Measurements from ENCODE around the gene CNIH2.
A peak's percentile ranks its signal among the peaks of the same experiment; 100 is the strongest.

The CNIH2 gene

GRCh38 chr11:66281776-66282467 lies 3.9 kb downstream of the CNIH2 start (continued):
- TF ChIP-seq ZNF398 (tag by site-specific recombination; IDR thresholded peaks at IDR 0.05) (no peak), PRDM6 (tag by site-specific recombination; IDR thresholded peaks at IDR 0.05) (no peak), ZNF354C (tag by site-specific recombination; IDR thresholded peaks at IDR 0.05; ENCODE audit: borderline replicate concordance, low read depth) (no peak), EGR2 (tag by site-specific recombination; IDR thresholded peaks at IDR 0.05; ENCODE audit: low read depth) (no peak), HOXC10 (CRISPR knock-in tag; IDR thresholded peaks at IDR 0.05) (no peak), HOXA7 (CRISPR knock-in tag; IDR thresholded peaks at IDR 0.05; ENCODE audit: borderline replicate concordance) (no peak)

- POLR2A ChIA-PET, result interaction anchor here (0.6 to 1.6 kb wide), 4 partner anchors 8 to 771 kb away, joined by 4 to 8 read pairs (median 4); partner anchors contain the start of gene RAB1B
- no peak overlapping the region for H3K27ac ChIP-seq (ENCODE audit: extremely low read depth, low read depth, low read length)
- peaks cover 0 to 31% of the 10 kb centered on the region in 2 experiments; a peak in 1 of 3 replicates for H3K36me3 ChIP-seq (ENCODE audit: control insufficient read depth in 2 of 2, insufficient read depth in 1 of 2, low read length in 2 of 2)
- no peaks in the 10 kb centered on the region for H3K9me3 ChIP-seq (ENCODE audit: control insufficient read depth, insufficient read depth, low read depth, low read length)
- H3K4me1 ChIP-seq (ENCODE audit: control insufficient read depth, insufficient read depth, low read length), result no peaks in the 10 kb centered on the region
- H3K4me3 ChIP-seq (ENCODE audit: low read depth, low read length), result no peak overlapping the region
- CTCF ChIA-PET, result interaction anchor here (0.6 to 3.8 kb wide), 15 partner anchors 12 to 525 kb away, joined by 3 to 24 read pairs (median 4); partner anchors contain the start of gene RAB1B
- no peak for TF ChIP-seq ZNF529 (tag by site-specific recombination; IDR thresholded peaks at IDR 0.05; ENCODE audit: insufficient replicate concordance)
- TF ChIP-seq ZNF629 (tag by site-specific recombination; IDR thresholded peaks at IDR 0.05), result peak; percentile 24; the same call in 1 of the 2 replicates
- TF ChIP-seq ZNF670 (tag by site-specific recombination; IDR thresholded peaks at IDR 0.05; ENCODE audit: low read depth), result no peak
- peak; percentile 17; the same call in 1 of the 2 replicates for TF ChIP-seq GLIS2 (tag by site-specific recombination; IDR thresholded peaks at IDR 0.05)
- no peak for TF ChIP-seq ZNF133 (tag by site-specific recombination; IDR thresholded peaks at IDR 0.05)
- 0 out of 2 replicates have a peak, but pooled peaks have one; percentile 28 for TF ChIP-seq ZIC2 (tag by site-specific recombination; IDR thresholded peaks at IDR 0.05)
- peak; percentile 58; the same call in 1 of the 2 replicates for TF ChIP-seq ZBTB17 (tag by site-specific recombination; IDR thresholded peaks at IDR 0.05)
- no peak for TF ChIP-seq ZNF639 (tag by site-specific recombination; IDR thresholded peaks at IDR 0.05)
- no peak for TF ChIP-seq ZNF121 (tag by site-specific recombination; IDR thresholded peaks at IDR 0.05)
- TF ChIP-seq SP2 (tag by site-specific recombination; IDR thresholded peaks at IDR 0.05), result peak; percentile 23; the same call in 1 of the 2 replicates
- TF ChIP-seq MYNN (tag by site-specific recombination; IDR thresholded peaks at IDR 0.05; ENCODE audit: borderline replicate concordance), result peak; percentile 99
- TF ChIP-seq ZNF664 (tag by site-specific recombination; IDR thresholded peaks at IDR 0.05), result no peak
- no peak for TF ChIP-seq ZNF184 (tag by site-specific recombination; IDR thresholded peaks at IDR 0.05)
- peak; percentile 32; the same call in 1 of the 2 replicates for TF ChIP-seq ZNF600 (tag by site-specific recombination; IDR thresholded peaks at IDR 0.05)
- no peak for TF ChIP-seq ZNF214 (tag by site-specific recombination; IDR thresholded peaks at IDR 0.05; ENCODE audit: borderline replicate concordance)
- peak; percentile 32; the same call in 1 of the 2 replicates for TF ChIP-seq ZNF692 (tag by site-specific recombination; IDR thresholded peaks at IDR 0.05)
- TF ChIP-seq ZBTB26 (tag by site-specific recombination; optimal IDR thresholded peaks at IDR 0.05), result peak; percentile 15
- no peak for TF ChIP-seq ZNF561 (tag by site-specific recombination; IDR thresholded peaks at IDR 0.05; ENCODE audit: borderline replicate concordance)
Observed at GRCh38 chr11:66282468-66283455, 4.8 kb downstream of the CNIH2 start.
